ENCODE measurements around the gene TLX1.

TLX1 gene

GRCh38 chr10:101130984-101131961 is at the start of gene TLX1:
TLX1 (plus strand) TSS chr10:101131300; CDS start chr10:101131542, 242 bp downstream.
- DNase-seq (ENCODE audit: low read depth in 2 of 2), result no peak

GRCh38 chr10:101085846-101086245 is 45.3 kb upstream of the TLX1 start:
- DNase-seq (ENCODE audit: low read depth in 2 of 2), result no peak

GRCh38 chr10:101087376-101087775 is 43.7 kb upstream of the TLX1 start:
- no peak for DNase-seq (ENCODE audit: low read depth in 2 of 2)

- DNase-seq (ENCODE audit: low read depth in 2 of 2), result no peak
Measured at GRCh38 chr10:101087965-101088364, 43.1 kb upstream of the TLX1 start.

- DNase-seq (ENCODE audit: low read depth in 2 of 2), result no peak
Measured at GRCh38 chr10:101089520-101090299, 41.4 kb upstream of the TLX1 start.

- DNase-seq (ENCODE audit: low read depth in 2 of 2), result no peak
Measured at GRCh38 chr10:101090597-101090996, 40.5 kb upstream of the TLX1 start.

GRCh38 chr10:101091546-101092290 is 39.4 kb upstream of the TLX1 start:
- DNase-seq (ENCODE audit: low read depth in 2 of 2), result no peak

- no peak for DNase-seq (ENCODE audit: low read depth in 2 of 2)
Measured at GRCh38 chr10:101092881-101093354, 38.2 kb upstream of the TLX1 start.

- no peak for DNase-seq (ENCODE audit: low read depth in 2 of 2)
Measured at GRCh38 chr10:101094121-101094879, 36.8 kb upstream of the TLX1 start.

GRCh38 chr10:101095004-101095403 is 36.1 kb upstream of the TLX1 start:
- no peak for DNase-seq (ENCODE audit: low read depth in 2 of 2)

- peak; percentile 55 to 60 for DNase-seq (ENCODE audit: low read depth in 2 of 2)
Measured at GRCh38 chr10:101095550-101096213, 35.4 kb upstream of the TLX1 start.

- DNase-seq (ENCODE audit: low read depth in 2 of 2), result no peak
Measured at GRCh38 chr10:101096378-101096777, 34.7 kb upstream of the TLX1 start.

- no peak for DNase-seq (ENCODE audit: low read depth in 2 of 2)
Measured at GRCh38 chr10:101097881-101098280, 33.2 kb upstream of the TLX1 start.

- DNase-seq (ENCODE audit: low read depth in 2 of 2), result no peak
Measured at GRCh38 chr10:101099901-101100300, 31.2 kb upstream of the TLX1 start.

GRCh38 chr10:101101372-101101881 is 29.7 kb upstream of the TLX1 start:
- DNase-seq (ENCODE audit: low read depth in 2 of 2), result no peak

GRCh38 chr10:101103430-101103829 is 27.7 kb upstream of the TLX1 start:
- no peak for DNase-seq (ENCODE audit: low read depth in 2 of 2)

- DNase-seq (ENCODE audit: low read depth in 2 of 2), result no peak
Measured at GRCh38 chr10:101106351-101106750, 24.7 kb upstream of the TLX1 start.

- no peak for DNase-seq (ENCODE audit: low read depth in 2 of 2)
Measured at GRCh38 chr10:101107771-101108170, 23.3 kb upstream of the TLX1 start.

- no peak for DNase-seq (ENCODE audit: low read depth in 2 of 2)
Measured at GRCh38 chr10:101110856-101111523, 20.1 kb upstream of the TLX1 start.

GRCh38 chr10:101111547-101111946 is 19.6 kb upstream of the TLX1 start:
- no peak for DNase-seq (ENCODE audit: low read depth in 2 of 2)
